A549 treated with AZD9567 at 1 μM for 4 hours (cell line): Measurements from ENCODE around the gene MPC1L. TPM values are rescaled to one million over a fixed set of nuclear protein-coding genes. Genes with fewer than 3 reads are reported as not detected.

Experiments
- total RNA-seq: library from RNA; stranded (reverse); fragments of 200-300 nt; extraction: Qiagen RNA extraction; gene quantifications from 5 replicates; pipeline ENCODE4 v1.2.3, GENCODE V29; 2022; ENCODE audit not compliant: insufficient read depth

MPC1L gene
- not detected in 5 replicates for total RNA-seq

GRCh38 chrX:40623139-40623536 is at the start of gene MPC1L:
MPC1L (plus strand) TSS chrX:40623428; CDS start chrX:40623566, 138 bp downstream.

GRCh38 chrX:40580537-40581335 is 42.5 kb upstream of the MPC1L start, which contains the start of gene ATP6AP2:
ATP6AP2 (plus strand) TSS chrX:40580970; CDS start chrX:40581066, 96 bp downstream.

GRCh38 chrX:40647307-40648197 is 24.3 kb downstream of the MPC1L start, which contains the start of gene CXorf38:
CXorf38 (minus strand) TSS chrX:40647561; CDS start chrX:40647520, 41 bp downstream.

Other genes starting within 250 kb of the MPC1L start
- 127 to 162 TPM (median 132 TPM) in 5 replicates for gene ATP6AP2, start 42.5 kb upstream of the MPC1L start, total RNA-seq
- gene CXorf38, start 24.1 kb downstream of the MPC1L start, total RNA-seq, result 9.3 to 13.0 TPM (median 11.7 TPM) in 5 replicates
- gene MED14, start 112.1 kb downstream of the MPC1L start, total RNA-seq, result 19.6 to 22.7 TPM (median 21.1 TPM) in 5 replicates